Measurements from ENCODE around the gene SIN3B.

DNA sequence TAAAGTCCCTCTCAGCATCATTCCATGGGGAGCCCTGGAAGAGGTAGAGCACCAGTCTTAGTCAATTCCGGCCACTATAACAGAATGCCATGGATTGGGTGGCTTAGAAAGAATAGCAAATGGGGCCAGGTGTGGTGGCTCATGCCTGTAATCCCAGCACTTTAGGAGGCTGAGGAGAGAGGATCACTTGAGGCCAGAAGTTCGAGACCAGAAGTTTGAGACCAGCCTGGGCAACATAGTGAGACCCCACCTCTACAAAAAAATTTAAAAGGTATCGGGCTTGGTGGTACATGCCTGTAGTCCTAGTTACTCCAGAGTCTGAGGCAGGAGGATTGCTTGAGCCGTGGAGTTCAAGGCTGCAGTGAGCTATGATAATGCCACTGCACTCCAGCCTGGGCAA, 25.0 kb upstream of the SIN3B start:
- no peak for TF ChIP-seq EZH2 (IDR thresholded peaks at IDR 0.05; ENCODE audit: borderline replicate concordance, low read length)
- TF ChIP-seq, protein P1, sequence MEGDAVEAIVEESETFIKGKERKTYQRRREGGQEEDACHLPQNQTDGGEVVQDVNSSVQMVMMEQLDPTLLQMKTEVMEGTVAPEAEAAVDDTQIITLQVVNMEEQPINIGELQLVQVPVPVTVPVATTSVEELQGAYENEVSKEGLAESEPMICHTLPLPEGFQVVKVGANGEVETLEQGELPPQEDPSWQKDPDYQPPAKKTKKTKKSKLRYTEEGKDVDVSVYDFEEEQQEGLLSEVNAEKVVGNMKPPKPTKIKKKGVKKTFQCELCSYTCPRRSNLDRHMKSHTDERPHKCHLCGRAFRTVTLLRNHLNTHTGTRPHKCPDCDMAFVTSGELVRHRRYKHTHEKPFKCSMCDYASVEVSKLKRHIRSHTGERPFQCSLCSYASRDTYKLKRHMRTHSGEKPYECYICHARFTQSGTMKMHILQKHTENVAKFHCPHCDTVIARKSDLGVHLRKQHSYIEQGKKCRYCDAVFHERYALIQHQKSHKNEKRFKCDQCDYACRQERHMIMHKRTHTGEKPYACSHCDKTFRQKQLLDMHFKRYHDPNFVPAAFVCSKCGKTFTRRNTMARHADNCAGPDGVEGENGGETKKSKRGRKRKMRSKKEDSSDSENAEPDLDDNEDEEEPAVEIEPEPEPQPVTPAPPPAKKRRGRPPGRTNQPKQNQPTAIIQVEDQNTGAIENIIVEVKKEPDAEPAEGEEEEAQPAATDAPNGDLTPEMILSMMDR (conservative IDR thresholded peaks at IDR 0.05 in 1 of 2, IDR thresholded peaks at IDR 0.05 in 1 of 2; ENCODE audit: extremely low read depth in 1 of 2, insufficient read depth in 1 of 2, low read depth in 1 of 2, low read length in 2 of 2), result no peak
